Activated CD8-positive, alpha-beta memory T cell treated with anti-CD3 and anti-CD28 coated beads, Interleukin-2, amount 50 U/mL, for 1 hour (primary cell): ENCODE data around the gene ZYX.
"Not testable (repeated sequence)": the region's sequence is repeated elsewhere in the genome, so short reads cannot be mapped to it uniquely, and the experiment has no call there.

Experiments used
- DNase-seq: peaks from one replicate; pipeline ENCODE4 v3.0.0-alpha.2; 2020; ENCODE audit errors: extremely low read depth

The ZYX gene

GRCh38 chr7:143397710-143398530, 16.8 kb downstream of the ZYX start:
- DNase-seq: no peak

- DNase-seq: no peak
Observed at GRCh38 chr7:143398616-143399015, 17.5 kb downstream of the ZYX start.

- no peak for DNase-seq
Observed at GRCh38 chr7:143399151-143399550, 18.0 kb downstream of the ZYX start.

GRCh38 chr7:143399642-143400041, 18.5 kb downstream of the ZYX start:
- DNase-seq: no peak

- DNase-seq: no peak
Observed at GRCh38 chr7:143401265-143401664, 20.1 kb downstream of the ZYX start.

- DNase-seq: not testable (repeated sequence)
Observed at GRCh38 chr7:143402233-143402632, 21.1 kb downstream of the ZYX start.

- no peak for DNase-seq
Observed at GRCh38 chr7:143405173-143406001, 24.2 kb downstream of the ZYX start.

- no peak for DNase-seq
Observed at GRCh38 chr7:143406002-143406357, 24.8 kb downstream of the ZYX start.

- DNase-seq: no peak
Observed at GRCh38 chr7:143407287-143408251, 26.4 kb downstream of the ZYX start.

- DNase-seq: no peak
Observed at GRCh38 chr7:143408252-143408685, 27.1 kb downstream of the ZYX start.

GRCh38 chr7:143408686-143409561, 27.8 kb downstream of the ZYX start, which contains the start of gene EPHA1:
Gene EPHA1, minus strand, starts transcription at chr7:143408856. Its CDS starts 51 bp downstream, at chr7:143408805.
- no peak for DNase-seq

GRCh38 chr7:143410521-143411004, 29.4 kb downstream of the ZYX start:
- no peak for DNase-seq

- no peak for DNase-seq
Observed at GRCh38 chr7:143411976-143412708, 31.0 kb downstream of the ZYX start.

GRCh38 chr7:143413123-143413522, 32.0 kb downstream of the ZYX start:
- no peak for DNase-seq

- not testable (repeated sequence) for DNase-seq
Observed at GRCh38 chr7:143415209-143415608, 34.1 kb downstream of the ZYX start.

- no peak for DNase-seq
Observed at GRCh38 chr7:143415742-143416397, 34.7 kb downstream of the ZYX start.

GRCh38 chr7:143416565-143417149, 35.5 kb downstream of the ZYX start:
- DNase-seq: no peak

- no peak for DNase-seq
Observed at GRCh38 chr7:143417734-143418383, 36.7 kb downstream of the ZYX start.
